Epithelial cell of proximal tubule (primary cell): ENCODE results near the gene NR2E1. TPM values are rescaled to one million over a fixed set of nuclear protein-coding genes. Genes with fewer than 3 reads are reported as not detected.

ENCODE experiments used
- DNase-seq: peaks from one replicate; pipeline ENCODE4 v3.0.0-alpha.2; 2011; ENCODE audit warnings: low read depth
- H3K4me3 ChIP-seq: 2 replicates; pipeline ENCODE4 v1.5.1; 2011; ENCODE audit warnings: low read depth, mild to moderate bottlenecking, low read length
- CTCF ChIP-seq: conservative IDR thresholded peaks from 2 replicates; pipeline ENCODE4 v1.5.1; 2012; ENCODE audit warnings: low read depth, mild to moderate bottlenecking, low read length
- total RNA-seq: library from RNA; depleted of rRNA; stranded (reverse); fragments of >200 nt; gene quantifications from 2 replicates; pipeline ENCODE4 v1.2.3, GENCODE V29; 2015

Gene NR2E1
- total RNA-seq, 1 donor from 2014 or later: not detected

- no peak for DNase-seq
- H3K4me3 ChIP-seq: no peak overlapping the region
- no peak for TF ChIP-seq CTCF
Observed at GRCh38 chr6:108194503-108194902, 28.7 kb downstream of the NR2E1 start.

- no peak overlapping the region for H3K4me3 ChIP-seq
- TF ChIP-seq CTCF: no peak
- no peak for DNase-seq
Observed at GRCh38 chr6:108195209-108195608, 29.4 kb downstream of the NR2E1 start.

- no peak for TF ChIP-seq CTCF
- no peak for DNase-seq
- no peak overlapping the region for H3K4me3 ChIP-seq
Observed at GRCh38 chr6:108198761-108199498, 33.1 kb downstream of the NR2E1 start.

DNA sequence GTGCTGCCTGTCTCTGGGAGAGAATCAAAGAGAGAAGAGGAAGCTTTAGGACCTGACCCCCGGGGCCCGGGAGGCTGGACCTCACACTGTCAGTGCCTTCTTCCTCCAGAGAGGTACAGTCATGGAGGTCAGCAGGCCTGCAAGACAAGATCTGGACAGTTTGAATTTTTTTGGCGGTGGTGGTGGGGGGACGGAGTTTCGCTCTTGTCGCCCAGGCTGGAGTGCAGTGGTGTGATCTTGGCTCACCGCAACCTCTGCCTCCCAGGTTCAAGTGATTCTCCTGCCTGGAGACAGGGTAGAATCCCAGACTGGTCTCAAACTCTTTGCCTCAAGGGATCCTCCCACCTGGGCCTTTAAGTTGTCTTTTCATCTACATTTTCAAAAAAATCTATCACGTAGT, 34.4 kb downstream of the NR2E1 start:
- TF ChIP-seq CTCF: no peak
- H3K4me3 ChIP-seq: no peak overlapping the region
- no peak for DNase-seq

DNA sequence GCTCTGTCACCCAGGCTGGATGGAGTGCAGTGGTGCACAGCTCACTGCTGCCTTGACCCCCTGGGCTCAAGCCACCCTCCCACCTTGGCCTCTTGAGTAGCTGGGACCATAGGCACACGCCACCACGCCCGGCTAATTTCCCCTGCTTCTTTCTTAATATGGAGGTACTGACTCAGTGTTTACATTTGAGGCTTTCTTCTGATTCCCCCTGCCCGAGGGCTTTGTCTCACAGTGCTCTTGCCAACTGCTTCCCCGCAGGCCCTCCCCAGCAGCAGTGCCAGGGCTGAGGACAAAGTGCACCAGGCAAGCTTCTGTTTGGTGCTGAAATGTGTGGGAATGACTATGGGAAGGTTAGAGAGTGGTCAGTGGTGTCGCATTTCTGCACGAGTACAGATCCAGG, 34.8 kb downstream of the NR2E1 start:
- TF ChIP-seq CTCF: no peak
- no peak overlapping the region for H3K4me3 ChIP-seq
- DNase-seq: no peak

GRCh38 chr6:108203189-108204112, 37.6 kb downstream of the NR2E1 start:
- H3K4me3 ChIP-seq: no peak overlapping the region
- no peak for TF ChIP-seq CTCF
- DNase-seq: peak; percentile 61

GRCh38 chr6:108207013-108207412, 41.2 kb downstream of the NR2E1 start:
- no peak overlapping the region for H3K4me3 ChIP-seq
- DNase-seq: no peak
- no peak for TF ChIP-seq CTCF
